H1 (cell line): Measurements from ENCODE around the gene USP36. TPM values are rescaled to one million over a fixed set of nuclear protein-coding genes. Genes with fewer than 3 reads are reported as not detected.

Experiments
- CTCF ChIA-PET: fragments of 300-600 bp; sonication (Branson Sonifier 250); formaldehyde crosslinking; loops from one replicate; lab custom pipeline; 2021; ENCODE audit not compliant: partially characterized antibody; lab: Charles Lee
- POLR2A ChIA-PET: fragments of 300-600 bp; sonication (Branson Sonifier 250); formaldehyde crosslinking; loops from one replicate; lab custom pipeline; 2021; ENCODE audit warnings: inconsistent platforms; ENCODE audit not compliant: partially characterized antibody; lab: Charles Lee
- DNase-seq, 2 experiments: peaks; one replicate each; pipeline versions ENCODE4 v3.0.0 to v3.0.0-alpha.2; 2010 to 2022; ENCODE audit warnings: low spot score in 2 of 2, low read depth in 1 of 2, mixed read lengths in 1 of 2
- FAIRE-seq: peaks from 2 replicates; lab custom pipeline; 2011; peaks lifted over from hg19 to GRCh38; lab: Jason Lieb, UNC
- H2AFZ ChIP-seq: 2 replicates; pipeline ENCODE4 v1.8.1; 2012; ENCODE audit warnings: low read length, inconsistent platforms
- H2AK5ac ChIP-seq: 2 replicates; pipeline ENCODE4 v1.6.1; 2013; ENCODE audit warnings: low read depth, low read length
- H2BK120ac ChIP-seq: replicated peaks from 2 replicates; pipeline ENCODE3; 2013; ENCODE audit warnings: low read depth, low read length, inconsistent platforms
- H2BK12ac ChIP-seq: 2 replicates; pipeline ENCODE4 v1.6.1; 2013; ENCODE audit warnings: low read depth, low read length
- H2BK15ac ChIP-seq: 2 replicates; pipeline ENCODE4 v1.6.1; 2013; ENCODE audit warnings: low read length
- H2BK20ac ChIP-seq: 2 replicates; pipeline ENCODE4 v1.6.1; 2013; ENCODE audit warnings: low read length
- H2BK5ac ChIP-seq: 2 replicates; pipeline ENCODE4 v1.6.1; 2013; ENCODE audit warnings: low read depth, low read length
- H3K14ac ChIP-seq: 2 replicates; pipeline ENCODE4 v1.6.1; 2013; ENCODE audit warnings: inconsistent platforms; ENCODE audit not compliant: insufficient read length
- H3K18ac ChIP-seq: 2 replicates; pipeline ENCODE4 v1.6.1; 2013; ENCODE audit warnings: low read length; ENCODE audit errors: extremely low read depth
- H3K23ac ChIP-seq: 2 replicates; pipeline ENCODE4 v1.6.1; 2013; ENCODE audit warnings: inconsistent platforms; ENCODE audit not compliant: insufficient read length
- H3K23me2 ChIP-seq: 2 replicates; pipeline ENCODE4 v1.6.1; 2013; ENCODE audit warnings: low read depth, low read length
- H3K27ac ChIP-seq: 2 replicates; pipeline ENCODE4 v1.6.1; 2011; ENCODE audit warnings: low read depth, low read length, inconsistent platforms
- H3K27me3 ChIP-seq, 4 experiments: replicated peaks in 1 of 4; 1 replicate in 1 of 4; 2 replicates in 3 of 4; pipeline versions ENCODE4 v1.6.1 to v1.8.1; 2011 to 2013; ENCODE audit warnings: low read length in 3 of 4, mild to moderate bottlenecking in 3 of 4, inconsistent platforms in 2 of 4, mixed read lengths in 2 of 4, moderate library complexity in 1 of 4; ENCODE audit not compliant: control insufficient read depth in 3 of 4, insufficient read depth in 3 of 4; ENCODE audit errors: extremely low read depth in 1 of 4
- H3K36me3 ChIP-seq, 4 experiments: 2 replicates each; pipeline versions ENCODE4 v1.6.1 to v1.8.1; 2011 to 2013; ENCODE audit warnings: mild to moderate bottlenecking in 4 of 4, low read length in 3 of 4, moderate library complexity in 2 of 4, control low read depth in 1 of 4, inconsistent platforms in 1 of 4; ENCODE audit not compliant: insufficient read depth in 4 of 4, control insufficient read depth in 2 of 4
- H3K4ac ChIP-seq: replicated peaks from 2 replicates; pipeline ENCODE3; 2013; ENCODE audit warnings: low read length, low read depth, mixed read lengths, inconsistent platforms; ENCODE audit not compliant: insufficient read length
- H3K4me1 ChIP-seq, 4 experiments: replicated peaks in 1 of 4; 1 replicate in 1 of 4; 2 replicates in 3 of 4; pipeline versions ENCODE4 v1.6.1 to v1.8.1; 2011 to 2013; ENCODE audit warnings: low read length in 3 of 4, inconsistent platforms in 2 of 4, mixed read lengths in 1 of 4; ENCODE audit not compliant: insufficient read depth in 4 of 4, control insufficient read depth in 3 of 4
- H3K4me2 ChIP-seq, 2 experiments: 2 replicates each; pipeline versions ENCODE4 v1.6.1 to v1.8.1; 2011 to 2013; ENCODE audit warnings: low read depth in 2 of 2, low read length in 2 of 2, control low read depth in 1 of 2, inconsistent platforms in 1 of 2, mild to moderate bottlenecking in 1 of 2; ENCODE audit not compliant: insufficient read depth in 1 of 2
- H3K4me3 ChIP-seq, 4 experiments: fragments of 200-600, 300-600 bp in 1 of 4; sonication (generic), shearing (Covaris generic), sonication (Bioruptor Twin) in 1 of 4; 2 replicates each; pipeline versions ENCODE4 v1.5.1 to v1.8.1; 2011 to 2016; ENCODE audit warnings: low read length in 4 of 4, low read depth in 3 of 4, control low read depth in 2 of 4, inconsistent platforms in 2 of 4, mild to moderate bottlenecking in 2 of 4, mixed read lengths in 1 of 4, moderate library complexity in 1 of 4; ENCODE audit not compliant: insufficient read depth in 2 of 4; ENCODE audit errors: extremely low read depth in 1 of 4
- H3K56ac ChIP-seq: replicated peaks from 2 replicates; pipeline ENCODE3; 2013; ENCODE audit warnings: low read depth, mild to moderate bottlenecking, mixed read lengths, low read length, inconsistent platforms; ENCODE audit not compliant: insufficient read length
- H3K79me1 ChIP-seq: 2 replicates; pipeline ENCODE4 v1.6.1; 2013; ENCODE audit warnings: low read depth, low read length, control low read depth
- H3K79me2 ChIP-seq, 2 experiments: 2 replicates each; pipeline versions ENCODE4 v1.6.1 to v1.8.1; 2012 to 2013; ENCODE audit warnings: low read length in 2 of 2, mild to moderate bottlenecking in 2 of 2, inconsistent platforms in 1 of 2; ENCODE audit not compliant: insufficient read depth in 2 of 2, control insufficient read depth in 1 of 2
- H3K9ac ChIP-seq, 4 experiments: replicated peaks in 1 of 4; 1 replicate in 1 of 4; 2 replicates in 3 of 4; pipeline versions ENCODE4 v1.6.1 to v1.8.1; 2011 to 2013; ENCODE audit warnings: low read depth in 3 of 4, low read length in 3 of 4, control low read depth in 2 of 4, mild to moderate bottlenecking in 2 of 4, moderate library complexity in 2 of 4, inconsistent platforms in 1 of 4; ENCODE audit errors: extremely low read depth in 1 of 4
- H3K9me3 ChIP-seq, 2 experiments: 2 replicates each; pipeline versions ENCODE4 v1.6.1 to v1.8.1; 2012 to 2013; ENCODE audit warnings: mild to moderate bottlenecking in 2 of 2, moderate library complexity in 2 of 2, control low read depth in 1 of 2, inconsistent platforms in 1 of 2, low read depth in 1 of 2, low read length in 1 of 2, mixed read lengths in 1 of 2; ENCODE audit not compliant: insufficient read depth in 2 of 2
- H4K20me1 ChIP-seq, 2 experiments: replicated peaks in 1 of 2; 2 replicates each; pipeline versions ENCODE3 to v1.8.1; 2011 to 2013; ENCODE audit warnings: inconsistent platforms in 2 of 2, low read length in 2 of 2, mild to moderate bottlenecking in 1 of 2; ENCODE audit not compliant: insufficient read depth in 2 of 2, control insufficient read depth in 1 of 2
- H4K5ac ChIP-seq: 2 replicates; pipeline ENCODE4 v1.6.1; 2013; ENCODE audit warnings: low read length, low read depth, mixed read lengths, inconsistent platforms; ENCODE audit not compliant: insufficient read length
- H4K8ac ChIP-seq: 2 replicates; pipeline ENCODE4 v1.8.0; 2013; ENCODE audit warnings: mild to moderate bottlenecking, moderate library complexity, low read length, inconsistent platforms; ENCODE audit not compliant: insufficient read depth; ENCODE audit errors: extremely low read depth
- H4K91ac ChIP-seq: replicated peaks from 2 replicates; pipeline ENCODE3; 2013; ENCODE audit warnings: low read length, mixed read lengths, inconsistent platforms; ENCODE audit not compliant: insufficient read length
- CHD1 ChIP-seq: IDR thresholded peaks from 2 replicates; pipeline ENCODE4 v1.6.1; 2012; ENCODE audit warnings: low read depth, low read length, improper control_type of control experiment
- CTCF ChIP-seq, 3 experiments: IDR thresholded peaks; 1 replicate in 2 of 3; 2 replicates in 1 of 3; pipeline versions ENCODE4 v1.5.1 to v1.6.1; 2011; ENCODE audit warnings: low read length in 3 of 3, mild to moderate bottlenecking in 3 of 3, inconsistent platforms in 2 of 3, low read depth in 1 of 3, moderate library complexity in 1 of 3; ENCODE audit not compliant: insufficient read depth in 1 of 3; ENCODE audit errors: control extremely low read depth in 1 of 3
- JUN ChIP-seq: IDR thresholded peaks from 2 replicates; pipeline ENCODE4 v1.6.1; 2011; ENCODE audit warnings: low read depth, mild to moderate bottlenecking, improper control_type of control experiment, low read length
- KDM5A ChIP-seq: fragments of 200-600 bp; IDR thresholded peaks from 2 replicates; pipeline ENCODE4 v1.7.1; 2012; ENCODE audit warnings: mild to moderate bottlenecking, low read length, inconsistent platforms, mixed read lengths
- SAP30 ChIP-seq: fragments of 300-600 bp; sonication (generic); IDR thresholded peaks from 2 replicates; pipeline ENCODE4 v1.7.1; 2012; ENCODE audit warnings: low read length, moderate library complexity, mild to moderate bottlenecking, inconsistent platforms; ENCODE audit not compliant: insufficient read depth, insufficient replicate concordance
- TEAD4 ChIP-seq: IDR thresholded peaks from 2 replicates; pipeline ENCODE4 v1.6.1; 2012; ENCODE audit warnings: low read depth, low read length, inconsistent platforms, mixed read lengths
- WGBS, 2 experiments: shearing (Covaris generic) in 1 of 2; methylation state at CpG; one replicate each; pipeline versions ENCODE4 v1.1.6 to v1.1.7; 2013 to 2015; ENCODE audit warnings: low lambda C conversion rate in 2 of 2, mixed read lengths in 2 of 2, inconsistent platforms in 1 of 2, low coverage in 1 of 2, missing lambda C conversion rate in 1 of 2; ENCODE audit not compliant: insufficient replicate concordance in 2 of 2, insufficient coverage in 1 of 2, insufficient read length in 1 of 2; ENCODE audit errors: extremely low coverage in 1 of 2, missing lambda C conversion rate in 1 of 2; 5-methylcytosine and 5-hydroxymethylcytosine counted together
- polyA plus RNA-seq, 7 experiments: library from polyadenylated mRNA; depleted of rRNA in 3 of 7; stranded (reverse) in 5 of 7; unstranded in 2 of 7; fragments of >200 nt in 5 of 7; fragments of 200-250 nt in 2 of 7; gene quantifications; 1 replicate in 5 of 7; 2 replicates in 1 of 7; 4 replicates in 1 of 7; pipeline versions ENCODE4 v1.2.1 to v1.2.3, GENCODE V29; 2011 to 2013; ENCODE audit warnings: missing spikeins in 2 of 7, mixed read lengths in 2 of 7
- total RNA-seq: library from RNA; stranded (reverse); fragmentation: NEBNext Ultra II Directional; extraction: Animal tissue kit (Norgen Biotek cat#: 25700); gene quantifications from 2 replicates; pipeline ENCODE4 v1.2.1, GENCODE V29; 2021

Gene USP36
- total and polyA plus RNA-seq, 2 of the 8 experiments (the other 6 are each of a cell fraction or from before 2014, with no cell fraction given): 40.7 to 67.7 TPM

- Histone ChIP-seq H3K27me3 (no peaks in the 10 kb centered on the region), H3K4me1 (no peaks in the 10 kb centered on the region), H3K4me2 (no peak overlapping the region), H3K18ac (no peak overlapping the region), H3K23me2 (peaks cover 2% of the 10 kb centered on the region; the same call in 1 of the 2 replicates), H2AFZ (no peak overlapping the region), H4K91ac (no peak overlapping the region), H3K14ac (no peak overlapping the region), H3K4me3 (no peak overlapping the region), H2BK5ac (no peak overlapping the region), H3K36me3 (peaks cover 20 to 45% (median 35%) of the 10 kb centered on the region in 4 experiments), H2BK15ac (no peak overlapping the region), H4K20me1 (peaks cover 12 to 13% of the 10 kb centered on the region in 2 experiments), H3K79me1 (peaks cover 3% of the 10 kb centered on the region; the same call in 1 of the 2 replicates), H3K79me2 (no peaks in the 10 kb centered on the region), H2AK5ac (no peak overlapping the region), H3K56ac (no peak overlapping the region), H3K27ac (no peak overlapping the region), H2BK12ac (no peak overlapping the region), H4K5ac (no peak overlapping the region), H3K23ac (no peak overlapping the region), H2BK20ac (no peak overlapping the region), H4K8ac (no peak overlapping the region), H3K9ac (no peak overlapping the region), H3K9me3 (no peaks in the 10 kb centered on the region), H2BK120ac (no peak overlapping the region), H3K4ac (no peak overlapping the region)
- no peak for DNase-seq
- no peak for FAIRE-seq
- WGBS, 2 experiments: 87% methylated on average over 14 of the region's 14 CpGs; no CpG with 5 or more reads in 1 of the 2 experiments
- ChIA-PET CTCF (no interaction called here), POLR2A (interaction anchor here (0.9 kb wide), 1 partner anchor 12 kb away, joined by 4 read pairs; no protein-coding TSS in a partner anchor)
- TF ChIP-seq JUN (no peak), KDM5A (no peak), CTCF (IDR thresholded peaks at IDR 0.05; ENCODE audit: control extremely low read depth in 1 of 3, insufficient read depth in 1 of 3, low read depth in 1 of 3, low read length in 3 of 3) (no peak), TEAD4 (no peak), CHD1 (no peak), SAP30 (no peak)
Observed at GRCh38 chr17:78795861-78796516, 44.6 kb downstream of the USP36 start.
